ENCODE measurements around the gene TBC1D26.
"Not testable (repeated sequence)": the region's sequence is repeated elsewhere in the genome, so short reads cannot be mapped to it uniquely, and the experiment has no call there.

DNA sequence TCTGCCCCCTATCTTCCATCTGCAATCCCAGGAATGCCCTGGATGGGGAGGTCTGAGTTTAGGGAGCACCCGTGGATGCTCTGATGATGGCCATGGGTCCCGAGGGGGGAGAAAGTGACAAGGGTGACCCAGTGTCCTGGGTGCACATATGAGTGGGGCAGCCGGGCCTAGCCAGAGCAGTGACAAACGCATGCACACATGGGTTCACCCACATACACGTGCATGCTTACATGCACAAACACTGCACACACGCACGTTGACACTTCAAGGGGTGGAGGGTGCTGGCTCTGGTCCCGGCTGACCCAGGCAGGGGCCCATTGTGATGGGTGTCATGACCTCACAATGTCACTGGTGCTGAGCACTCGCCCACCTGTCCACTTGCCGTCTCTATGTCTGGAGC lies at the start of gene TBC1D26:
- TF ChIP-seq, protein P1, sequence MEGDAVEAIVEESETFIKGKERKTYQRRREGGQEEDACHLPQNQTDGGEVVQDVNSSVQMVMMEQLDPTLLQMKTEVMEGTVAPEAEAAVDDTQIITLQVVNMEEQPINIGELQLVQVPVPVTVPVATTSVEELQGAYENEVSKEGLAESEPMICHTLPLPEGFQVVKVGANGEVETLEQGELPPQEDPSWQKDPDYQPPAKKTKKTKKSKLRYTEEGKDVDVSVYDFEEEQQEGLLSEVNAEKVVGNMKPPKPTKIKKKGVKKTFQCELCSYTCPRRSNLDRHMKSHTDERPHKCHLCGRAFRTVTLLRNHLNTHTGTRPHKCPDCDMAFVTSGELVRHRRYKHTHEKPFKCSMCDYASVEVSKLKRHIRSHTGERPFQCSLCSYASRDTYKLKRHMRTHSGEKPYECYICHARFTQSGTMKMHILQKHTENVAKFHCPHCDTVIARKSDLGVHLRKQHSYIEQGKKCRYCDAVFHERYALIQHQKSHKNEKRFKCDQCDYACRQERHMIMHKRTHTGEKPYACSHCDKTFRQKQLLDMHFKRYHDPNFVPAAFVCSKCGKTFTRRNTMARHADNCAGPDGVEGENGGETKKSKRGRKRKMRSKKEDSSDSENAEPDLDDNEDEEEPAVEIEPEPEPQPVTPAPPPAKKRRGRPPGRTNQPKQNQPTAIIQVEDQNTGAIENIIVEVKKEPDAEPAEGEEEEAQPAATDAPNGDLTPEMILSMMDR (IDR thresholded peaks at IDR 0.05): not testable (repeated sequence)
- not testable (repeated sequence) for TF ChIP-seq POLR2A, POLR2AphosphoS5 (IDR thresholded peaks at IDR 0.05)
